CD14-positive monocyte (primary cell): ENCODE measurements around the gene TIAM2. TPM values are rescaled to one million over a fixed set of nuclear protein-coding genes. Genes with fewer than 3 reads are reported as not detected.

Experiments
- DNase-seq, 3 donors: peaks; one replicate each; pipeline ENCODE4 v3.0.0-alpha.2; 2011 to 2022
- H2AFZ ChIP-seq: 2 replicates; pipeline ENCODE4 v1.6.0; 2012; ENCODE audit warnings: mild to moderate bottlenecking, low read depth, low read length, inconsistent platforms; ENCODE audit not compliant: insufficient read depth, poor library complexity, severe bottlenecking
- H3K27ac ChIP-seq, 2 donors: 1 replicate in 1 of 2; 2 replicates in 1 of 2; pipeline ENCODE4 v1.5.1; 2012 to 2013; ENCODE audit warnings: low read length in 2 of 2, control low read depth in 1 of 2, inconsistent platforms in 1 of 2, low read depth in 1 of 2, mild to moderate bottlenecking in 1 of 2
- H3K27me3 ChIP-seq, 2 donors: one replicate each; pipeline versions ENCODE4 v1.6.0 to v1.6.1; 2011 to 2013; ENCODE audit warnings: low read length in 2 of 2; ENCODE audit not compliant: control insufficient read depth in 2 of 2, insufficient read depth in 2 of 2
- H3K36me3 ChIP-seq, 2 donors: replicated peaks in 1 of 2; 1 replicate in 1 of 2; 2 replicates in 1 of 2; pipeline versions ENCODE4 v1.5.1 to v1.6.1; 2012 to 2013; ENCODE audit warnings: low read length in 2 of 2, control low read depth in 1 of 2, inconsistent platforms in 1 of 2, mild to moderate bottlenecking in 1 of 2; ENCODE audit not compliant: insufficient read depth in 2 of 2, control insufficient read depth in 1 of 2
- H3K4me1 ChIP-seq, 2 donors: 1 replicate in 1 of 2; 2 replicates in 1 of 2; pipeline versions ENCODE4 v1.5.1 to v1.6.1; 2012 to 2013; ENCODE audit warnings: low read length in 2 of 2, control low read depth in 1 of 2, inconsistent platforms in 1 of 2, mild to moderate bottlenecking in 1 of 2, moderate library complexity in 1 of 2; ENCODE audit not compliant: insufficient read depth in 2 of 2, control insufficient read depth in 1 of 2
- H3K4me2 ChIP-seq: replicated peaks from 2 replicates; pipeline ENCODE3; 2012; ENCODE audit warnings: low read length, moderate library complexity, mild to moderate bottlenecking; ENCODE audit not compliant: poor library complexity, severe bottlenecking; ENCODE audit errors: extremely low read depth
- H3K4me3 ChIP-seq, 3 experiments: fragments of 200-600 bp in 1 of 3; sonication (generic) in 1 of 3; replicated peaks in 1 of 3; 1 replicate in 2 of 3; 2 replicates in 1 of 3; pipeline ENCODE4 v1.5.1; 2011 to 2013; ENCODE audit warnings: low read length in 3 of 3, mild to moderate bottlenecking in 3 of 3, control low read depth in 2 of 3, low read depth in 2 of 3, inconsistent platforms in 1 of 3, moderate library complexity in 1 of 3
- H3K79me2 ChIP-seq: 2 replicates; pipeline ENCODE4 v1.6.0; 2012; ENCODE audit warnings: mild to moderate bottlenecking, control low read depth, inconsistent platforms, low read length, moderate library complexity; ENCODE audit not compliant: insufficient read depth
- H3K9ac ChIP-seq: 2 replicates; pipeline ENCODE4 v1.6.0; 2017; ENCODE audit warnings: low read length, mild to moderate bottlenecking; ENCODE audit not compliant: insufficient read depth, poor library complexity, severe bottlenecking
- H3K9me3 ChIP-seq, 2 donors: replicated peaks in 1 of 2; 1 replicate in 1 of 2; 2 replicates in 1 of 2; pipeline versions ENCODE4 v1.5.1 to v1.6.1; 2012 to 2013; ENCODE audit warnings: low read length in 2 of 2, control low read depth in 1 of 2; ENCODE audit not compliant: control insufficient read depth in 1 of 2, insufficient read depth in 1 of 2
- H4K20me1 ChIP-seq: 2 replicates; pipeline ENCODE4 v1.6.0; 2012; ENCODE audit warnings: mild to moderate bottlenecking, low read length, control low read depth, moderate library complexity; ENCODE audit not compliant: insufficient read depth
- H3K27ac Mint-ChIP-seq, 7 donors: one replicate each; pipeline ENCODE4 v1.8.0; 2020; ENCODE audit warnings: mild to moderate bottlenecking in 7 of 7, mixed read lengths in 7 of 7, moderate library complexity in 6 of 7, inconsistent platforms in 2 of 7
- H3K27me3 Mint-ChIP-seq, 3 donors: one replicate each; pipeline ENCODE4 v1.8.0; 2021 to 2022; ENCODE audit warnings: low read depth in 3 of 3, mild to moderate bottlenecking in 3 of 3, mixed read lengths in 3 of 3, moderate library complexity in 3 of 3, inconsistent platforms in 1 of 3
- H3K36me3 Mint-ChIP-seq, 2 donors: one replicate each; pipeline ENCODE4 v1.8.0; 2020; ENCODE audit warnings: mixed read lengths in 2 of 2, inconsistent platforms in 1 of 2, mild to moderate bottlenecking in 1 of 2
- H3K4me1 Mint-ChIP-seq: one replicate; pipeline ENCODE4 v1.8.0; 2020; ENCODE audit warnings: mild to moderate bottlenecking, mixed read lengths
- H3K4me3 Mint-ChIP-seq, 2 donors: one replicate each; pipeline ENCODE4 v1.8.0; 2020; ENCODE audit warnings: mild to moderate bottlenecking in 2 of 2, mixed read lengths in 2 of 2, moderate library complexity in 1 of 2
- H3K9me3 Mint-ChIP-seq, 7 donors: one replicate each; pipeline ENCODE4 v1.8.0; 2020 to 2022; ENCODE audit warnings: mixed read lengths in 7 of 7, mild to moderate bottlenecking in 6 of 7, moderate library complexity in 6 of 7, inconsistent platforms in 2 of 7
- CTCF ChIP-seq: fragments of 200-600 bp; IDR thresholded peaks from one replicate; pipeline ENCODE4 v1.8.0; 2022; ENCODE audit warnings: antibody characterized with exemption, mild to moderate bottlenecking
- WGBS: methylation state at CpG from one replicate; pipeline ENCODE4 v1.1.5; 2013; ENCODE audit warnings: missing lambda C conversion rate; ENCODE audit not compliant: insufficient coverage; 5-methylcytosine and 5-hydroxymethylcytosine counted together
- intact Hi-C, 2 donors: fragments of 100-400 bp; cut with micrococcal nuclease; formaldehyde crosslinking; loops; one replicate each; pipeline versions ENCODE4 v1.15.0 to v1.15.1; 2023
- polyA plus RNA-seq, 3 donors: library from polyadenylated mRNA; depleted of rRNA in 1 of 3; unstranded in 2 of 3; stranded (reverse) in 1 of 3; fragments of 300-500 nt in 2 of 3; fragments of >200 nt in 1 of 3; fragmentation: Illumina TruSeq in 2 of 3; gene quantifications; 1 replicate in 2 of 3; 2 replicates in 1 of 3; pipeline ENCODE4 v1.2.3, GENCODE V29; 2012 to 2021

Gene TIAM2
- polyA plus RNA-seq, 3 donors, result 0.25 to 4.2 (median 0.67) TPM

- Histone ChIP-seq H3K27ac (no peak overlapping the region), H3K9me3 (no peaks in the 10 kb centered on the region), H3K27me3 (no peaks in the 10 kb centered on the region), H3K79me2 (no peaks in the 10 kb centered on the region), H3K4me1 (no peaks in the 10 kb centered on the region), H3K4me2 (no peak overlapping the region), H3K4me3 (no peak overlapping the region), H3K36me3 (no peaks in the 10 kb centered on the region), H3K9ac (no peak overlapping the region), H4K20me1 (no peaks in the 10 kb centered on the region), H2AFZ (no peak overlapping the region)
- DNase-seq, result no peak
- H3K4me1 Mint-ChIP-seq, result no peaks in the 10 kb centered on the region
- H3K27me3 Mint-ChIP-seq, result peaks cover 0 to 7% (median 1%) of the 10 kb centered on the region in 3 donors
- H3K4me3 Mint-ChIP-seq, result no peak overlapping the region
- H3K36me3 Mint-ChIP-seq, result no peaks in the 10 kb centered on the region
- intact Hi-C loops, result no loop called here
- no peak overlapping the region for H3K27ac Mint-ChIP-seq
- peaks cover 0 to 11% (median 7%) of the 10 kb centered on the region in 7 donors for H3K9me3 Mint-ChIP-seq
- no CpG with 5 or more reads among the region's 5 CpGs for WGBS
- no peak for TF ChIP-seq CTCF
These were observed 25.3 kb upstream of the TIAM2 start for GRCh38 chr6:154969796-154970195.

- Histone ChIP-seq H3K79me2 (no peaks in the 10 kb centered on the region), H3K4me3 (no peak overlapping the region), H3K4me1 (no peaks in the 10 kb centered on the region), H3K9me3 (no peaks in the 10 kb centered on the region), H3K4me2 (no peak overlapping the region), H3K27ac (no peak overlapping the region), H3K9ac (no peak overlapping the region), H4K20me1 (no peaks in the 10 kb centered on the region), H3K36me3 (no peaks in the 10 kb centered on the region), H2AFZ (no peak overlapping the region), H3K27me3 (no peaks in the 10 kb centered on the region)
- intact Hi-C loops, result no loop called here
- WGBS, result 82% methylated on average over 5 of the region's 11 CpGs
- Mint-ChIP-seq H3K36me3 (no peaks in the 10 kb centered on the region), H3K4me3 (no peak overlapping the region), H3K9me3 (peaks cover 0 to 1% (median 0%) of the 10 kb centered on the region in 7 donors), H3K4me1 (no peaks in the 10 kb centered on the region), H3K27ac (no peak overlapping the region), H3K27me3 (peaks cover 0 to 5% (median 0%) of the 10 kb centered on the region in 3 donors)
- TF ChIP-seq CTCF, result no peak
- no peak for DNase-seq
These were observed 20.5 kb upstream of the TIAM2 start for GRCh38 chr6:154974485-154975149.
